CD4-positive, alpha-beta T cell treated with Interleukin-6 for 4 hours (primary cell): ENCODE data around the gene MYL7.
A peak's percentile ranks its signal among the peaks of the same experiment; 100 is the strongest.
"Not testable (repeated sequence)": the region's sequence is repeated elsewhere in the genome, so short reads cannot be mapped to it uniquely, and the experiment has no call there.

Source experiments
- DNase-seq: peaks from one replicate; pipeline ENCODE4 v3.0.0-alpha.2; 2020; ENCODE audit warnings: mixed read lengths

MYL7 gene

GRCh38 chr7:44128721-44129582, 12.2 kb downstream of the MYL7 start:
- DNase-seq: no peak

DNA sequence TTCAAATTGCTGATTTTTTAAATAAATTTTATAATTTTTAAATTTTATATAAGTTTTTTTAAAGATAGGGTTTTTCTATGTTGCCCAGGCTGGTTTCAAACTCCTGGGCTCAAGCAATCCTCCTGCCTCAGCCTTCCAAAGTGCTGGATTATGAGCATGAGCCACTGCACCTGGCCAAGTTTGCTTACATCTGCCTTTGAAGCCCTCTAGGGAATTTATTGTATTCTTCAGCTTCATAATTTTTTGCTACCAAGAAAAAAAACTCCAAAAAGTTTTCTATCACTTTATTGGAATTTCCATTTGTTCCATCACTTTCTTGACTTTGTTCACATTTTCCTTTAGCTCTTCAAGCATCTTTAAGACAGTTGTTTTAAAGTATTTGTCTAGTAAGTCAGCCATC, 14.0 kb downstream of the MYL7 start:
- DNase-seq: no peak

DNA sequence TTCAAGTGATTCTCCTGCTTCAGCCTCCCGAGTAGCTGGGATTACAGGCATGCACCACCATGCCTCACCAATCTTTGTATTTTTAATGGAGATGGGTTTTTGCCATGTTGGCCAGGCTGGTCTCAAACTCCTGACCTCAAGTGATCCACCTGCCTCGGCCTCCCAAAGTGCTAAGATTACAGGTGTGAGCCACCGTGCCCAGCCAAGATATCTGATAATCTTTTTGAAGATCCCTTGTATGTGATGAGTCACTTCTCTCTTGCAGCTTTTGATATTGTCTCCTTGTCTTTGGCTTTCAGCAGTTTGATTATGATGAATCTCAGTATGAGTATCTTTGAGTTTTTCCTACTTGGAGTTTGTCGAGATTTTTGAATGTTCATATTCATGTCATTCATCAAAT, 14.6 kb downstream of the MYL7 start:
- not testable (repeated sequence) for DNase-seq

- no peak for DNase-seq
These were observed 16.3 kb downstream of the MYL7 start for GRCh38 chr7:44124822-44125202.

- DNase-seq: peak; percentile 98
These were observed 17.7 kb downstream of the MYL7 start, which contains the start of gene POLD2 for GRCh38 chr7:44123190-44124003. TSS of gene POLD2 (minus strand) at chr7:44123548. CDS start at chr7:44122053, 1,495 bp downstream.

DNA sequence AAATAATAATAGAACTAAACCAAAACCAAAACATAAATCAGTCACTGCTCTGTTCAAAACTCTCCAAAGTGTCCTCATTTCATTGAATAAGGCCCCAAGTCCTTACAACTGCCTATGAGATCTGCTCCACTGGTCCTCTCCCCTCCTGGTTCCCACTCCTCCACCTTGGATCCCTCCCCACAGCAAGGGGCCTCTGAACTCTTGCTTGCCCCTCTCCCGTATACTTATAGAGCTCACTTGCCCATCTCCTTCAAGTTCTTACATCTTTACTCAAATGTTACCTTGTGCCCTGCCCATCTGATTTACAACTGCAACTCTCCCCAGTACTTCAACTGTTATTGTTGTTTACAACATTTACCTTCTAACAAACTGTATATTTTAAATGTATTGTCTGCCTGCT, 18.6 kb downstream of the MYL7 start:
- no peak for DNase-seq

- no peak for DNase-seq
These were observed 19.2 kb downstream of the MYL7 start for GRCh38 chr7:44121761-44122420.

GRCh38 chr7:44120395-44120794, 20.7 kb downstream of the MYL7 start:
- DNase-seq: no peak

DNA sequence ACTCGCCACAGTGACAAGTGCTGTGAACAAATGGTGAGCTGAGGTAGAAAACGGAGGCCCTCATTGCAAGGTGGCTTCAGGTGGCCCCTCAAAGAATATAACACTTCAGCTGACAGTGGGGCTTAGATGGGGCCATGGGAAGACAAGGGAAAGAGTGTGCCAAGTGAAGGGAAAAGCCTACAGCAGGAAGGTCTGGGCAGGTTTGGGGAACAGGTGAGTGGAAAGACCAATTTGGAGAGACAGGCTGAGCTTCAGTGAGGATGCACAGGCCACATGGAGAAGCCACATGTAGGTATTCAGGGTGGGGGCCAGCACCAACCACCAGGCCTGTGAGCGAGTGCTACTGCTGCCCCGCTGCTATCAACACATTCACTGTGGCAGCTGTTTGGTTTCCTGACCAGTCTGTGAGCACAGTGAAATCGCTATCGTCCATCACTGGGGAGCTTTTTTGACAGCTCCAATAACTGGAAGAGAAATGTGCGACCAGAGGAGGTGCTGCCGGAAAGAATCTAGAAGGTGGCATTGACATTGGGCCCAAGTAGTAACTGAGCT, 21.2 kb downstream of the MYL7 start:
- DNase-seq: no peak

GRCh38 chr7:44117801-44118429, 23.2 kb downstream of the MYL7 start:
- no peak for DNase-seq

DNA sequence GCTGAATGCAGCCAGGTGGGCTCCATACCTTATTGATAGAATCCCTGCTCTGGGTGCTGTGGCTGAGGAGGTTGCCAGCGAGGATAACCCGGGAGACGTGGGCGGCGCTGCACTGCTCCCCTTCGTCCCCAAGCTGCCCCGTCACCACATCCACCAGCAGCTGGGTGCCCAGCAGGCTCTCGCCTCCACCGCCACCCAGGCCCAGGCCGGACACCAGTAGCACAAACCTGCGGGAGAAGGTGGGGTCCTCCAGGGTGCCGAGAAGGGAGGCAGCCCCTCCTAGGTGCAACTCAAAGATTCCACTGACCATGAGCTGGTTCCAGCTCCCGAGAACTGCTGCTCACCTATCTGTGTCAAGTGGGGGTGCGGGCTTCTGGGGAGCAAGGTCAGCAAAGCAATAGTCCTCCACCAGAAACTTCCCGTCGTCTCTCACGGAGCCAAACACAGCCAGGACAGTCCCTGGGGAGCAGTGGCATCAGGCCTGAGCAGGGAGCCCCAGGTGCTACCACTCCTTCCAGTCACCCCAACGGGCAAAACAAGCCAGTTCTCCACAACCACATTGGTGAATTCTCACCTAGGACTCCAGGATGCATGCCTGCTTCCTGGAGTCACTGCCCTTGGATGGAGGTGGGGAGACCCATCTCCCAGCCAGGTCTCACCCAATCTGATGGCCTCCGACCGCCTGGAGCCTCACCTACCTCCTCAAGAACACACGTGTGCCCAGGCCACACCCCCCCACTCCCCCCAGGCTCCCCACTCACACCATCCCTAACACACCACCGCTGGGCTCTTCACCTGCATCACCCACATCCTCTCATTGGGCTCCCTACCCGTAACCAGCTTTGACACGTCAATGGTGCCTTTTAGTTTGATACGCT, 24.1 kb downstream of the MYL7 start:
- DNase-seq: no peak

DNA sequence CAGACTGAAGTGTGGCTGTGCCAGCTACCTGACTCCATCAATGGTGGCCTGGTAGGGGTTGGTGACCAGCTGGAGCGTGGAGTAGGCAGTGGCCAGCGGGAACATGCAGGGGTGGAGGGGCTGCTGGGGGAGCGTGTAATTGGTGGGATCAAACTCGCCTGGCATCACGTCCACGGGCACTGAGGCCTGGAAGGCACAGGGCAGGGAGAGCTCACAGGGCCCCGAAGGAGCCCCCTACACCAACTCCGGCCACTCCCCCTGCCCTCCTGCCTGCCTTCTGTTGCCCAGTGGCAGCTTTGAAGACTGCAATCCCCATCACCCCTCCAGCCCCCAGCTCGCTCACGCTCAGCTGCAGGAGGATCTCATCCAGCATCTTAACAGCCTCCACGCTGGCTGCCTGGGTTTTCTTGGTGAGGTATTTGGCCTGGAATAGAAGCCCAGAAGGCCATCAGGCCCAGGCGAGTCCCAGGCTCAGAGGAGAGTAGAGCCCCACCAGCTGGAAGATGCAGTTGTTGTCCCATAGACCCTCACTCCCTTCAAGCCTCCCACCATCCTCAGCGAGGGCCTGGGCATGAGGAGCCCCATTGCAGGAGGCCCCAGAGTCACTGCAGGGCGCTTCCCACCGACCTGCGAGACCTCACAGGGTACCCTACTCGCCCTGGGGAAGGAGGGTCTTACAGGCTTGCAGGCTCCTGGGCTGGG, 24.9 kb downstream of the MYL7 start:
- no peak for DNase-seq

GRCh38 chr7:44114586-44115310, 26.4 kb downstream of the MYL7 start:
- no peak for DNase-seq

DNA sequence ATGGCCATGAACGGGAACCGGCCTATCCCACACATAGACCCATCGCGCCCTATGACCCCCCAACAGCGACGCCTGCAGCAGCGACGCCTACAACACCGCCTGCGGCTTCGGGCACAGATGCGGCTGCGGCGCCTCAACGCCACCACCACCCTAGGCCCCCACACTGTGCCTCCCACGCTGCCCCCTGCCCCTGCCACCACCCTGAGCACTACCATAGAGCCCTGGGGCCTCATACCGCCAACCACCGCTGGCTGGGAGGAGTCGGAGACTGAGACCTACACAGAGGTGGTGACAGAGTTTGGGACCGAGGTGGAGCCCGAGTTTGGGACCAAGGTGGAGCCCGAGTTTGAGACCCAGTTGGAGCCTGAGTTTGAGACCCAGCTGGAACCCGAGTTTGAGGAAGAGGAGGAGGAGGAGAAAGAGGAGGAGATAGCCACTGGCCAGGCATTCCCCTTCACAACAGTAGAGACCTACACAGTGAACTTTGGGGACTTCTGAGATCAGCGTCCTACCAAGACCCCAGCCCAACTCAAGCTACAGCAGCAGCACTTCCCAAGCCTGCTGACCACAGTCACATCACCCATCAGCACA, 27.3 kb downstream of the MYL7 start:
- no peak for DNase-seq

DNA sequence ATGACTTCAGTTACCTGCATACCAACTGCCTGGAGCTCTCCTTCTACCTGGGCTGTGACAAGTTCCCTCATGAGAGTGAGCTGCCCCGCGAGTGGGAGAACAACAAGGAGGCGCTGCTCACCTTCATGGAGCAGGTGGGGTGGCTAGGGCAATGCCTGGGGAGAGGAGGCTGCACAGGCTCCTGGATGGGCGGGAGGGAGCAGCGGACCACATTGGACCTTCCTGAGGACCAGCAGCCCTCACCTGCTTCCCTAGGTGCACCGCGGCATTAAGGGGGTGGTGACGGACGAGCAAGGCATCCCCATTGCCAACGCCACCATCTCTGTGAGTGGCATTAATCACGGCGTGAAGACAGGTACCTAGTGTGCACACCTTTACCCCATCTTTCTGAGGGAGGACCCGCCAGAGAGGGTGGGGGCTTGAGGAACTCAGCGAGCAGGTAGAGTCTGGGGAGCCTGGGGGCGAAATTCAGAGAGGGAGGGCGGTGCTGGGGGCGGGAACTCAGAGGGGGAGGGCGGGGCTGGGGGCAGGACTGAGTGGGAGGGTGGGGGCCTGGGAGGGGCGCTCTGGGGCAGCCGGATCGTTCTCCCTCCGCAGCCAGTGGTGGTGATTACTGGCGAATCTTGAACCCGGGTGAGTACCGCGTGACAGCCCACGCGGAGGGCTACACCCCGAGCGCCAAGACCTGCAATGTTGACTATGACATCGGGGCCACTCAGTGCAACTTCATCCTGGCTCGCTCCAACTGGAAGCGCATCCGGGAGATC, 28.0 kb downstream of the MYL7 start:
- DNase-seq: no peak

GRCh38 chr7:44112231-44112996, 28.7 kb downstream of the MYL7 start:
- no peak for DNase-seq

DNA sequence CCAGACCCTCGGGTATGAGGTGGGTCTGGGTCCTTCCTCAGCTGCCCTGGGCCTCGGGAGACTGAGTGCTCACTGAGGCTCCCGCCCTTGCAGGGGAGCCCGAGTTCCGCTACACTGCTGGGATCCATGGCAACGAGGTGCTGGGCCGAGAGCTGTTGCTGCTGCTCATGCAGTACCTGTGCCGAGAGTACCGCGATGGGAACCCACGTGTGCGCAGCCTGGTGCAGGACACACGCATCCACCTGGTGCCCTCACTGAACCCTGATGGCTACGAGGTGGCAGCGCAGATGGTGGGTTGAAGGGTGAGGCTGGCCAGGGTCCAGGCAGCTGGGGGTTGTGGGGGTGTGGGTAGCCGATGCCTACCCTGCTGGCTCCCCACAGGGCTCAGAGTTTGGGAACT, 29.4 kb downstream of the MYL7 start:
- DNase-seq: no peak
